IMR-90 (cell line): ENCODE measurements around the gene LINGO1. TPM values are rescaled to one million over a fixed set of nuclear protein-coding genes. Genes with fewer than 3 reads are reported as not detected.

Source experiments
- ATAC-seq: fragments of 200-7000 bp; cut with Tn5 transposase; 2 replicates; pipeline ENCODE4 v1.9.1; 2020; ENCODE audit warnings: low read depth, mild to moderate bottlenecking, moderate library complexity
- BruUV-seq: library from RNA; stranded (reverse); fragments of 400-500 nt; replicated peaks from 2 replicates; lab custom pipeline; 2021; lab: Mats Ljungman, UMichigan
- CTCF ChIA-PET: fragments of 300-600 bp; formaldehyde crosslinking; extraction: SDS; loops from one replicate; lab custom pipeline; 2021; ENCODE audit warnings: antibody characterized with exemption; lab: Yijun Ruan, JAX
- POLR2A ChIA-PET: fragments of 300-600 bp; sonication (Branson Sonifier 250); formaldehyde crosslinking; loops from one replicate; lab custom pipeline; 2022; ENCODE audit warnings: antibody characterized with exemption; ENCODE audit not compliant: unreplicated experiment; lab: Charles Lee
- DNase-seq: peaks from one replicate; pipeline ENCODE4 v3.0.0; 2013
- H2AFZ ChIP-seq: replicated peaks from 2 replicates; pipeline ENCODE3; 2013; ENCODE audit warnings: low read length, mild to moderate bottlenecking; ENCODE audit not compliant: poor library complexity
- H2AK5ac ChIP-seq: 2 replicates; pipeline ENCODE4 v1.6.1; 2013; ENCODE audit warnings: low read depth, low read length, inconsistent platforms
- H2AK9ac ChIP-seq: replicated peaks from 2 replicates; pipeline ENCODE3; 2013; ENCODE audit warnings: mild to moderate bottlenecking, low read depth, low read length, moderate library complexity; ENCODE audit not compliant: poor library complexity
- H2BK120ac ChIP-seq: 2 replicates; pipeline ENCODE4 v1.6.1; 2013; ENCODE audit warnings: low read depth, low read length, inconsistent platforms
- H2BK15ac ChIP-seq: 3 replicates; pipeline ENCODE4 v1.6.1; 2013; ENCODE audit warnings: low read depth, low read length, inconsistent platforms
- H2BK20ac ChIP-seq: 2 replicates; pipeline ENCODE4 v1.6.1; 2013; ENCODE audit warnings: low read depth, mild to moderate bottlenecking, inconsistent platforms, low read length, moderate library complexity
- H2BK5ac ChIP-seq: 2 replicates; pipeline ENCODE4 v1.6.1; 2013; ENCODE audit warnings: mild to moderate bottlenecking, low read depth, low read length, inconsistent platforms; ENCODE audit not compliant: poor library complexity, severe bottlenecking
- H3K14ac ChIP-seq: replicated peaks from 2 replicates; pipeline ENCODE4 v1.6.1; 2013; ENCODE audit warnings: low read depth, low read length, inconsistent platforms
- H3K18ac ChIP-seq: 2 replicates; pipeline ENCODE4 v1.6.1; 2013; ENCODE audit warnings: low read depth, low read length, control low read depth
- H3K23ac ChIP-seq: 2 replicates; pipeline ENCODE4 v1.6.1; 2013; ENCODE audit warnings: low read depth, low read length, inconsistent platforms
- H3K27ac ChIP-seq: 2 replicates; pipeline ENCODE4 v1.5.1; 2013; ENCODE audit warnings: mild to moderate bottlenecking, control low read depth, low read length; ENCODE audit not compliant: insufficient read depth
- H3K27me3 ChIP-seq: 2 replicates; pipeline ENCODE4 v1.6.1; 2013; ENCODE audit warnings: low read length; ENCODE audit not compliant: control insufficient read depth, insufficient read depth
- H3K36me3 ChIP-seq: 2 replicates; pipeline ENCODE4 v1.6.1; 2013; ENCODE audit warnings: low read length, mixed read lengths; ENCODE audit not compliant: control insufficient read depth, insufficient read depth
- H3K4ac ChIP-seq: 2 replicates; pipeline ENCODE4 v1.6.1; 2013; ENCODE audit warnings: low read depth, low read length, inconsistent platforms
- H3K4me1 ChIP-seq: 2 replicates; pipeline ENCODE4 v1.6.1; 2013; ENCODE audit warnings: low read length, mixed read lengths; ENCODE audit not compliant: control insufficient read depth, insufficient read depth
- H3K4me2 ChIP-seq: 2 replicates; pipeline ENCODE4 v1.6.1; 2013; ENCODE audit warnings: low read depth, mild to moderate bottlenecking, control low read depth, low read length, moderate library complexity
- H3K4me3 ChIP-seq: 2 replicates; pipeline ENCODE4 v1.5.1; 2013; ENCODE audit warnings: low read depth, mild to moderate bottlenecking, control low read depth, low read length, moderate library complexity; ENCODE audit not compliant: insufficient read depth
- H3K56ac ChIP-seq: 2 replicates; pipeline ENCODE4 v1.6.1; 2013; ENCODE audit warnings: low read length, inconsistent platforms; ENCODE audit not compliant: insufficient read depth; ENCODE audit errors: extremely low read depth
- H3K79me1 ChIP-seq, 2 experiments: 2 replicates each; pipeline ENCODE4 v1.6.1; 2013; ENCODE audit warnings: low read length in 2 of 2, inconsistent platforms in 1 of 2, low read depth in 1 of 2
- H3K9ac ChIP-seq: 2 replicates; pipeline ENCODE4 v1.6.1; 2013; ENCODE audit warnings: low read depth, low read length, control low read depth
- H3K9me1 ChIP-seq: 2 replicates; pipeline ENCODE4 v1.6.1; 2013; ENCODE audit warnings: low read length, inconsistent platforms; ENCODE audit not compliant: insufficient read depth
- H3K9me3 ChIP-seq: 2 replicates; pipeline ENCODE4 v1.6.1; 2013; ENCODE audit warnings: low read length; ENCODE audit not compliant: control insufficient read depth, insufficient read depth
- H4K20me1 ChIP-seq: 2 replicates; pipeline ENCODE4 v1.6.1; 2013; ENCODE audit warnings: low read length, inconsistent platforms; ENCODE audit not compliant: insufficient read depth
- H4K5ac ChIP-seq: 2 replicates; pipeline ENCODE4 v1.6.1; 2013; ENCODE audit warnings: mild to moderate bottlenecking, low read depth, low read length, control low read depth
- H4K8ac ChIP-seq, 2 experiments: 2 replicates each; pipeline ENCODE4 v1.6.1; 2013; ENCODE audit warnings: low read depth in 2 of 2, low read length in 2 of 2, control low read depth in 1 of 2, inconsistent platforms in 1 of 2
- H4K91ac ChIP-seq: 2 replicates; pipeline ENCODE4 v1.6.1; 2013; ENCODE audit warnings: low read depth, low read length, inconsistent platforms; ENCODE audit not compliant: insufficient read depth
- WGBS, 2 experiments: methylation state at CpG; one replicate each; pipeline versions ENCODE4 v1.1.5 to v1.1.7; 2013; ENCODE audit warnings: missing lambda C conversion rate in 2 of 2; ENCODE audit not compliant: insufficient read length in 1 of 2; ENCODE audit errors: extremely low coverage in 2 of 2; 5-methylcytosine and 5-hydroxymethylcytosine counted together
- dilution Hi-C: fragments of 300-500 bp; cut with HindIII; formaldehyde crosslinking; loops from one replicate; pipeline ENCODE4 v1.14.3; 2018; ENCODE audit warnings: low sequenced_read_pairs; ENCODE audit not compliant: unreplicated experiment
- in situ Hi-C: fragments of 300-500 bp; cut with MboI; formaldehyde crosslinking; loops from 3 replicates; pipeline ENCODE4 v1.14.3; 2019; ENCODE audit warnings: low sequenced_read_pairs, inconsistent platforms, mixed read lengths
- intact Hi-C: fragments of 100-400 bp; cut with micrococcal nuclease; formaldehyde crosslinking; loops from 2 replicates; pipeline ENCODE4 v1.10.0; 2022
- polyA plus RNA-seq, 3 experiments: library from polyadenylated mRNA; depleted of rRNA; stranded (reverse); fragments of >200 nt; gene quantifications; 2 replicates each; pipeline ENCODE4 v1.2.3, GENCODE V29; 2012; ENCODE audit warnings: low replicate concordance in 1 of 3
- total RNA-seq: library from RNA; depleted of rRNA; stranded (reverse); fragments of >200 nt; gene quantifications from 2 replicates; pipeline ENCODE4 v1.2.3, GENCODE V29; 2012
- TF ChIP-seq, protein P1 (sequence below): conservative IDR thresholded peaks from 2 replicates; pipeline ENCODE4 v1.5.1; 2012; ENCODE audit warnings: mild to moderate bottlenecking, low read depth, low read length, improper control_type of control experiment
- TF ChIP-seq, protein P2 (sequence below): fragments of 150-350 bp; IDR thresholded peaks from 2 replicates; pipeline ENCODE4 v1.6.1; 2017; ENCODE audit warnings: mild to moderate bottlenecking, antibody characterized with exemption, low read length, low read depth

Gene LINGO1
- total and polyA plus RNA-seq, 2 of the 4 experiments (the other 2 are of a cell fraction): 0.05 TPM; not detected in 1

DNA sequence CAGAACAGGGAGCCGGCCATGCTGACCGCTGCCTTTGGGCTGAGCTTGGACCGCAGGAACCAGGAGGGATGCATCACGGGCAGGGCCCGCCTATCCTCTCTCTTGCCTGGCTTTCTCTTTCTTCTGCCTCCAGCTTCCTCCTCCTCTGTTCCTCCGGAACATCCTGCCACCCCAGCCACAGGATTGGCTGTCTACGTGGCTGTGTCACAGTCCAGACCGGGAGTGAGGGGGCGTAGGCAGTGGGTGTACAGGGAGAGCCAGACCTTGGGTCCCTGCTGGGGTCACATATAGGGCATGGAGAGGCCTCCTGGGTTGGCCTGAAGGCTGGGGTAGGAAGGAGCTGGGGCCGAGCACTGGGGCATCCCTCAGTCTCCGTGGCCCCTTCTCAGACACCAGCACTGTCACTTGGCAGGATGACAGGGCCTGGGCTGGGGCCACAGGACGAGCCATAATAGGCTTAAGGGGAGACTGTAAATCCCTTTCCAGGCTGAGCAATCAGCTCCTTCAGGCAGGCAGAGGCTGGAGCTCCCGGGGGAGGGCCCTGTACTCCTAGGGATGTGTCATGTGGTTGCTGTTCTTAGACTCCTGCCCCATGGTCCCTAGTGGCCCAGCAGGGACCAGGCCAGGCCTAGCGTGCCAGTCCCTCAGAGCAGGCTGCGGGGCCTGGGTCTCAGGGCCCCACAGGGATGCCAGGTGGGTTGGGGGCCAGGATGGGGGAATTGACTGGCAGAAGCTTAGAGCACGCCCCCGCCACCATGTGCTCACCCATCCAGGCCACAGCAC, 25.4 kb downstream of the LINGO1 start:
- H3K79me1 ChIP-seq: no peaks in the 10 kb centered on the region
- in situ Hi-C loops (no loop called here), dilution Hi-C loops (no loop called here), intact Hi-C loops (no loop called here)
- ChIA-PET CTCF (no interaction called here), POLR2A (no interaction called here)
- H3K27me3 ChIP-seq: peaks cover 27% of the 10 kb centered on the region
- H3K4me2 ChIP-seq: no peak overlapping the region
- H4K91ac ChIP-seq: no peak overlapping the region
- H3K4me1 ChIP-seq: 0 out of 2 replicates have a peak, but pooled peaks cover 5% of the 10 kb centered on the region
- H3K14ac ChIP-seq: no peak overlapping the region
- peak overlapping the region; percentile 54 for H2AFZ ChIP-seq
- DNase-seq (peak; percentile 39), ATAC-seq (peak; percentile 67)
- H2AK5ac ChIP-seq: no peak overlapping the region
- H3K56ac ChIP-seq: no peak overlapping the region
- H3K23ac ChIP-seq: no peak overlapping the region
- H3K18ac ChIP-seq: no peak overlapping the region
- H2BK15ac ChIP-seq: no peak overlapping the region
- no peak overlapping the region for H3K27ac ChIP-seq
- no peaks in the 10 kb centered on the region for H4K20me1 ChIP-seq
- no peak overlapping the region for H2BK20ac ChIP-seq
- no peak overlapping the region for H2BK5ac ChIP-seq
- no peaks in the 10 kb centered on the region for H3K9me3 ChIP-seq
- BruUV-seq: no TSS peak
- TF ChIP-seq, protein P1, sequence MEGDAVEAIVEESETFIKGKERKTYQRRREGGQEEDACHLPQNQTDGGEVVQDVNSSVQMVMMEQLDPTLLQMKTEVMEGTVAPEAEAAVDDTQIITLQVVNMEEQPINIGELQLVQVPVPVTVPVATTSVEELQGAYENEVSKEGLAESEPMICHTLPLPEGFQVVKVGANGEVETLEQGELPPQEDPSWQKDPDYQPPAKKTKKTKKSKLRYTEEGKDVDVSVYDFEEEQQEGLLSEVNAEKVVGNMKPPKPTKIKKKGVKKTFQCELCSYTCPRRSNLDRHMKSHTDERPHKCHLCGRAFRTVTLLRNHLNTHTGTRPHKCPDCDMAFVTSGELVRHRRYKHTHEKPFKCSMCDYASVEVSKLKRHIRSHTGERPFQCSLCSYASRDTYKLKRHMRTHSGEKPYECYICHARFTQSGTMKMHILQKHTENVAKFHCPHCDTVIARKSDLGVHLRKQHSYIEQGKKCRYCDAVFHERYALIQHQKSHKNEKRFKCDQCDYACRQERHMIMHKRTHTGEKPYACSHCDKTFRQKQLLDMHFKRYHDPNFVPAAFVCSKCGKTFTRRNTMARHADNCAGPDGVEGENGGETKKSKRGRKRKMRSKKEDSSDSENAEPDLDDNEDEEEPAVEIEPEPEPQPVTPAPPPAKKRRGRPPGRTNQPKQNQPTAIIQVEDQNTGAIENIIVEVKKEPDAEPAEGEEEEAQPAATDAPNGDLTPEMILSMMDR: no peak
- TF ChIP-seq, protein P2, sequence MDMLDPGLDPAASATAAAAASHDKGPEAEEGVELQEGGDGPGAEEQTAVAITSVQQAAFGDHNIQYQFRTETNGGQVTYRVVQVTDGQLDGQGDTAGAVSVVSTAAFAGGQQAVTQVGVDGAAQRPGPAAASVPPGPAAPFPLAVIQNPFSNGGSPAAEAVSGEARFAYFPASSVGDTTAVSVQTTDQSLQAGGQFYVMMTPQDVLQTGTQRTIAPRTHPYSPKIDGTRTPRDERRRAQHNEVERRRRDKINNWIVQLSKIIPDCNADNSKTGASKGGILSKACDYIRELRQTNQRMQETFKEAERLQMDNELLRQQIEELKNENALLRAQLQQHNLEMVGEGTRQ: 0 out of 2 replicates have a peak, but pooled peaks have one; percentile 3
- H4K8ac ChIP-seq: no peak overlapping the region
- H2AK9ac ChIP-seq: no peak overlapping the region
- WGBS, 2 experiments: 90% methylated on average over 2 of the region's 17 CpGs; no CpG with 5 or more reads in 1 of the 2 experiments
- no peak overlapping the region for H3K4ac ChIP-seq
- no peak overlapping the region for H4K5ac ChIP-seq
- no peaks in the 10 kb centered on the region for H3K9me1 ChIP-seq
- H3K36me3 ChIP-seq: no peaks in the 10 kb centered on the region
- no peak overlapping the region for H3K4me3 ChIP-seq
- no peak overlapping the region for H3K9ac ChIP-seq
- no peak overlapping the region for H2BK120ac ChIP-seq
